Glomerular endothelial cell (primary cell): ENCODE results near the gene FBXW8. TPM values are rescaled to one million over a fixed set of nuclear protein-coding genes. Genes with fewer than 3 reads are reported as not detected.

Source experiments
- DNase-seq: peaks from one replicate; pipeline ENCODE4 v3.0.0-alpha.2; 2011; ENCODE audit warnings: low read depth, low spot score; ENCODE audit errors: extremely low read depth
- total RNA-seq: library from RNA; depleted of rRNA; stranded (reverse); fragments of >200 nt; gene quantifications from 2 replicates; pipeline ENCODE4 v1.2.3, GENCODE V29; 2015

Gene FBXW8
- total RNA-seq, 1 donor from 2014 or later: 26.8 TPM

- DNase-seq: no peak
These were observed 124.0 kb downstream of the FBXW8 start for GRCh38 chr12:117034701-117035151.

GRCh38 chr12:117035287-117035686 lies 124.5 kb downstream of the FBXW8 start:
- no peak for DNase-seq

- DNase-seq: no peak
These were observed 125.3 kb downstream of the FBXW8 start for GRCh38 chr12:117036046-117036445.

GRCh38 chr12:117036547-117036946 lies 125.8 kb downstream of the FBXW8 start:
- DNase-seq: no peak

GRCh38 chr12:117037289-117038022 lies 126.7 kb downstream of the FBXW8 start:
- no peak for DNase-seq

- DNase-seq: no peak
These were observed 127.4 kb downstream of the FBXW8 start for GRCh38 chr12:117038023-117038680.

GRCh38 chr12:117038919-117039318 lies 128.2 kb downstream of the FBXW8 start:
- DNase-seq: no peak

- no peak for DNase-seq
These were observed 129.2 kb downstream of the FBXW8 start for GRCh38 chr12:117039891-117040309.

GRCh38 chr12:117040496-117040895 lies 129.7 kb downstream of the FBXW8 start:
- no peak for DNase-seq

- no peak for DNase-seq
These were observed 131.0 kb downstream of the FBXW8 start for GRCh38 chr12:117041798-117042170.

- DNase-seq: no peak
These were observed 131.6 kb downstream of the FBXW8 start for GRCh38 chr12:117042171-117042842.

GRCh38 chr12:117042862-117043261 lies 132.1 kb downstream of the FBXW8 start:
- no peak for DNase-seq

GRCh38 chr12:117044311-117044710 lies 133.6 kb downstream of the FBXW8 start:
- no peak for DNase-seq

- no peak for DNase-seq
These were observed 134.0 kb downstream of the FBXW8 start for GRCh38 chr12:117044790-117045159.

- DNase-seq: no peak
These were observed 134.6 kb downstream of the FBXW8 start for GRCh38 chr12:117045160-117046010.

GRCh38 chr12:117046011-117046369 lies 135.2 kb downstream of the FBXW8 start:
- DNase-seq: no peak

- no peak for DNase-seq
These were observed 135.7 kb downstream of the FBXW8 start for GRCh38 chr12:117046425-117046824.

GRCh38 chr12:117046861-117047530 lies 136.2 kb downstream of the FBXW8 start:
- DNase-seq: no peak

- DNase-seq: no peak
These were observed 137.2 kb downstream of the FBXW8 start for GRCh38 chr12:117047810-117048584.

GRCh38 chr12:117048585-117048904 lies 137.8 kb downstream of the FBXW8 start:
- DNase-seq: no peak
